ENCODE data around the gene DHX40. TPM values are rescaled to one million over a fixed set of nuclear protein-coding genes. Genes with fewer than 3 reads are reported as not detected.

The DHX40 gene
- total and polyA plus RNA-seq, 2 of the 13 experiments (the other 11 are each of a cell fraction or from before 2014, with no cell fraction given) = 22.2 to 37.0 TPM

DNA sequence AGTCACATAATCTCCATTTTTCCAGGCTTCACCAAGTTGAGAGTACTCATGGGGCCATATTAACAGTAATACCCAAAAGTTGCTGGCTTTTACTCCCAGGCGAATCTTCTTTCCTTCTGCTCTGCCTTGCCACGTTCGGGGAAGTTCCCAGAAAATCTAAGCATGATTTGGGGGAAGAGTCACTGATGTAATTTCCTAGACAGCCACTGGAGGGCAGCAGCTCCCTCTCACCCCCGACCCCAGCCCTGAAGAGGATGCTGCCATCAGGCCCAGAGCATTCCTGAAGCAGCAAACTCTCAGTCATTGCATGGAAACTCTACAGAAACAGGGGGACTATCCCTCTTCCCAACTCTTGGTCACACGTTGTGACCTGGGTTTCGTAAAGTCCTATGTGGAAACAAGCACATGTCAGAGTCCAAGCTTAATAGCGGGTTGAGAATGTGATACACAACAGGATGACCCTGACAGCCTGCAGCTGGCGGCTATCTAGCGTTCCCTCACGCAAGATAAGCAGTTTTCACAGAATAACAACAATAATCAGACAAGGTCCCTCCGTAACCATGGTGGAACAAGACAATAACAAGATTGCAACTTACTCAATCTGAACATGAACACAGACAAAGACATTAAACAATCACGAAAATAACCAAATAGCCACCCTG is 43.8 kb upstream of the DHX40 start (continued):
- TF ChIP-seq, protein P1, sequence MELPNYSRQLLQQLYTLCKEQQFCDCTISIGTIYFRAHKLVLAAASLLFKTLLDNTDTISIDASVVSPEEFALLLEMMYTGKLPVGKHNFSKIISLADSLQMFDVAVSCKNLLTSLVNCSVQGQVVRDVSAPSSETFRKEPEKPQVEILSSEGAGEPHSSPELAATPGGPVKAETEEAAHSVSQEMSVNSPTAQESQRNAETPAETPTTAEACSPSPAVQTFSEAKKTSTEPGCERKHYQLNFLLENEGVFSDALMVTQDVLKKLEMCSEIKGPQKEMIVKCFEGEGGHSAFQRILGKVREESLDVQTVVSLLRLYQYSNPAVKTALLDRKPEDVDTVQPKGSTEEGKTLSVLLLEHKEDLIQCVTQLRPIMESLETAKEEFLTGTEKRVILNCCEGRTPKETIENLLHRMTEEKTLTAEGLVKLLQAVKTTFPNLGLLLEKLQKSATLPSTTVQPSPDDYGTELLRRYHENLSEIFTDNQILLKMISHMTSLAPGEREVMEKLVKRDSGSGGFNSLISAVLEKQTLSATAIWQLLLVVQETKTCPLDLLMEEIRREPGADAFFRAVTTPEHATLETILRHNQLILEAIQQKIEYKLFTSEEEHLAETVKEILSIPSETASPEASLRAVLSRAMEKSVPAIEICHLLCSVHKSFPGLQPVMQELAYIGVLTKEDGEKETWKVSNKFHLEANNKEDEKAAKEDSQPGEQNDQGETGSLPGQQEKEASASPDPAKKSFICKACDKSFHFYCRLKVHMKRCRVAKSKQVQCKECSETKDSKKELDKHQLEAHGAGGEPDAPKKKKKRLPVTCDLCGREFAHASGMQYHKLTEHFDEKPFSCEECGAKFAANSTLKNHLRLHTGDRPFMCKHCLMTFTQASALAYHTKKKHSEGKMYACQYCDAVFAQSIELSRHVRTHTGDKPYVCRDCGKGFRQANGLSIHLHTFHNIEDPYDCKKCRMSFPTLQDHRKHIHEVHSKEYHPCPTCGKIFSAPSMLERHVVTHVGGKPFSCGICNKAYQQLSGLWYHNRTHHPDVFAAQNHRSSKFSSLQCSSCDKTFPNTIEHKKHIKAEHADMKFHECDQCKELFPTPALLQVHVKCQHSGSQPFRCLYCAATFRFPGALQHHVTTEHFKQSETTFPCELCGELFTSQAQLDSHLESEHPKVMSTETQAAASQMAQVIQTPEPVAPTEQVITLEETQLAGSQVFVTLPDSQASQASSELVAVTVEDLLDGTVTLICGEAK (IDR thresholded peaks at IDR 0.05) = no peak
- TF ChIP-seq, protein P1 (CRISPR knock-in tag; IDR thresholded peaks at IDR 0.05) = no peak
- TF ChIP-seq MTA1 (CRISPR knock-in tag; IDR thresholded peaks at IDR 0.05; ENCODE audit: borderline replicate concordance) (no peak), RXRB (CRISPR knock-in tag; IDR thresholded peaks at IDR 0.05; ENCODE audit: borderline replicate concordance) (peak; percentile 91), ESRRA (CRISPR knock-in tag; IDR thresholded peaks at IDR 0.05; ENCODE audit: low read depth) (peak; percentile 64; the same call in 1 of the 2 replicates), EHMT2 (IDR thresholded peaks at IDR 0.05; ENCODE audit: borderline replicate concordance, low read depth, low read length) (no peak), ZFX (CRISPR knock-in tag; IDR thresholded peaks at IDR 0.05; ENCODE audit: low read depth) (peak; percentile 76), ZSCAN20 (CRISPR knock-in tag; IDR thresholded peaks at IDR 0.05; ENCODE audit: borderline replicate concordance) (no peak), ZNF792 (CRISPR knock-in tag; IDR thresholded peaks at IDR 0.05) (no peak), RELA (CRISPR knock-in tag; IDR thresholded peaks at IDR 0.05) (peak; percentile 15; the same call in 1 of the 2 replicates), HNRNPH1 (optimal IDR thresholded peaks at IDR 0.05; ENCODE audit: low read depth, low read length) (no peak), HIVEP1 (CRISPR knock-in tag; IDR thresholded peaks at IDR 0.05) (0 out of 2 replicates have a peak, but pooled peaks have one; percentile 45), ZBTB20 (CRISPR knock-in tag; IDR thresholded peaks at IDR 0.05; ENCODE audit: borderline replicate concordance, low read depth) (0 out of 2 replicates have a peak, but pooled peaks have one; percentile 34), ZNF441 (CRISPR knock-in tag; IDR thresholded peaks at IDR 0.05; ENCODE audit: borderline replicate concordance) (no peak)
- TF ChIP-seq, protein P2, sequence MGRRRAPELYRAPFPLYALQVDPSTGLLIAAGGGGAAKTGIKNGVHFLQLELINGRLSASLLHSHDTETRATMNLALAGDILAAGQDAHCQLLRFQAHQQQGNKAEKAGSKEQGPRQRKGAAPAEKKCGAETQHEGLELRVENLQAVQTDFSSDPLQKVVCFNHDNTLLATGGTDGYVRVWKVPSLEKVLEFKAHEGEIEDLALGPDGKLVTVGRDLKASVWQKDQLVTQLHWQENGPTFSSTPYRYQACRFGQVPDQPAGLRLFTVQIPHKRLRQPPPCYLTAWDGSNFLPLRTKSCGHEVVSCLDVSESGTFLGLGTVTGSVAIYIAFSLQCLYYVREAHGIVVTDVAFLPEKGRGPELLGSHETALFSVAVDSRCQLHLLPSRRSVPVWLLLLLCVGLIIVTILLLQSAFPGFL (CRISPR knock-in tag; IDR thresholded peaks at IDR 0.05) = no peak
- TF ChIP-seq, protein P3, sequence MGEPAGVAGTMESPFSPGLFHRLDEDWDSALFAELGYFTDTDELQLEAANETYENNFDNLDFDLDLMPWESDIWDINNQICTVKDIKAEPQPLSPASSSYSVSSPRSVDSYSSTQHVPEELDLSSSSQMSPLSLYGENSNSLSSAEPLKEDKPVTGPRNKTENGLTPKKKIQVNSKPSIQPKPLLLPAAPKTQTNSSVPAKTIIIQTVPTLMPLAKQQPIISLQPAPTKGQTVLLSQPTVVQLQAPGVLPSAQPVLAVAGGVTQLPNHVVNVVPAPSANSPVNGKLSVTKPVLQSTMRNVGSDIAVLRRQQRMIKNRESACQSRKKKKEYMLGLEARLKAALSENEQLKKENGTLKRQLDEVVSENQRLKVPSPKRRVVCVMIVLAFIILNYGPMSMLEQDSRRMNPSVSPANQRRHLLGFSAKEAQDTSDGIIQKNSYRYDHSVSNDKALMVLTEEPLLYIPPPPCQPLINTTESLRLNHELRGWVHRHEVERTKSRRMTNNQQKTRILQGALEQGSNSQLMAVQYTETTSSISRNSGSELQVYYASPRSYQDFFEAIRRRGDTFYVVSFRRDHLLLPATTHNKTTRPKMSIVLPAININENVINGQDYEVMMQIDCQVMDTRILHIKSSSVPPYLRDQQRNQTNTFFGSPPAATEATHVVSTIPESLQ (CRISPR knock-in tag; conservative IDR thresholded peaks at IDR 0.05) = no peak

Data from HepG2 (cell line).